ES-I3 (cell line): ENCODE measurements around the gene DISC1.

Experiments
- H3K36me3 ChIP-seq: 2 replicates; pipeline ENCODE4 v1.6.1; 2013; ENCODE audit warnings: mild to moderate bottlenecking, low read length, control low read depth, moderate library complexity; ENCODE audit not compliant: insufficient read depth
- H3K4me1 ChIP-seq: 2 replicates; pipeline ENCODE4 v1.6.1; 2013; ENCODE audit warnings: mild to moderate bottlenecking, control low read depth, low read length; ENCODE audit not compliant: insufficient read depth
- H3K9ac ChIP-seq: 2 replicates; pipeline ENCODE4 v1.6.1; 2013; ENCODE audit warnings: low read depth, mild to moderate bottlenecking, low read length, moderate library complexity
- H3K9me3 ChIP-seq: 2 replicates; pipeline ENCODE4 v1.6.1; 2013; ENCODE audit warnings: mild to moderate bottlenecking, low read length, moderate library complexity; ENCODE audit not compliant: control insufficient read depth, insufficient read depth

Gene DISC1

DNA sequence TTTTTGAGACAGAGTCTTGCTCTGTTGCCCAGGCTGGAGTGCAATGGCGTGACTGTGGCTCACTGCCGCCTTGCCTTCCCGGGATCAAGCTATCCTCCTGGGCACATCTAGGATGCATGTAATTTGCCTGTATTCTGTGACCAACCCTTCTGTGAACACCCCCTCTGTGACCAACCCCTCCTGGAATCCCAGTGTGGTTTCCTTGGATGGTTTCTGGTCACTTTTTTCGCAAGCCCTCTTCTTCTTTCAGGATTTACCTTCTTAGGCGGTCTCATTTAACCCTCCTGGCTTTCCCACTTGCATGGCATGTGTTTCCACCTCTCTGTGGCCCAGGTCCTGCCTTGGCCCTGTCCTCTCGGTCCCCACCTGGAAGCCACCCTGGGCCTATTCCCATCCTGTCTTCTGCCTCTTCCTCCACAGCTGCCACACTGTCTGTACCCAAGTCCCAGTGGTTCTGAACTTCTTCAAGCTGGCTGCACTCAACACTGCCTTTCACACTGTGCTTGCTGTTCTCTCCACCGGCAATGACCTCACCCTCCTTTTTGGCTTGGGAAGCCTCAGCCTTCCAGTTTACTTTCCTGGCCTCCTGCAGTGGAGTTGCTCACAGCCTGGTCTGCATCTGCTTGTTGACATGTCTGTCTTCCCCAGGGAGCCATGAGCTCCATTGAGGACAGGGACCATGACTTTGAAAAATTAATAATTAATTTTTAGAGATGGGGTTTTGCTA is 57.0 kb downstream of the DISC1 start:
- Histone ChIP-seq H3K36me3 (no peaks in the 10 kb centered on the region), H3K4me1 (no peaks in the 10 kb centered on the region), H3K9ac (no peak overlapping the region), H3K9me3 (peaks cover 9% of the 10 kb centered on the region)

DNA sequence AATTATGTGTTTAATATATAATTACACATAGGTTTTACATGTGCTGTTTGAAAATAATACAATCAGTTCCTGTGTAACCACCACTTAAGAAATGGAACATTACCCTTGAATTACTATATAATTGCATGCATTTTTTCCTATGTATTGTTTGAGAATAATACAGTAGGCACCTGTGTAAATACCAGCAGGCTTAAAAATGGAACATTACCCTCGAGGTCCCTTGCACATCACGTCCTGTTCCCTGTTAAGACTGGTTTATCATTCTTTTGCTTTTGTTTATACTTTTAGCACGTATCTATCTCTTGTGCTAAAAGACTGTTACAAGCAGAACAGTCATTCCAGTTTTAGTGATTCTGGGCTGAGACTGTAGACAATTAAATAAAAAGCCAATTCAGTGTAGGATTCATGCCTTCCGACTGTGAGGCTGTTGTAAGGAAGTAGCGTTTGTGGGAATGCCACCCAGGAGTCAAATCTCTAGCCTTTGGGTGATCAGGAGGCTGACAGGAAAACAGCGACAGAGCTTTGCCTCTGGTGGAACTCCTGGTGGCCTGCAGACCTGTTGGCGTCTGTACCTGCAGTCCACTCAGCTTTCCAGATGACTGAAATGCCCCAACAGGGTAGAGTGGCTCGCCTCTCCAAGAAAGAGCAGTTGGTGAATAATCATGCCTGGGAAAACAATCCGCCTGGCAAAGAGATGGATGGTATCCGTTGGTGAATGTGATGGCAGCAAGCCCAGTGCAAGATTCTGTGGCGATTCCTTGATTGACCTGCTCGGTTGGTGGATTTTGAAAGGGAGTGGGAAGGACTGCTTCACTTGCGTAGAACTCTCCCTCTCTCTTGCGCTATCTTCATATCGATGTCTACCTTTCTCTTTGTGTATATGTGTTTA is 58.0 kb downstream of the DISC1 start:
- H3K9ac ChIP-seq: no peak overlapping the region
- no peaks in the 10 kb centered on the region for H3K36me3 ChIP-seq
- no peaks in the 10 kb centered on the region for H3K4me1 ChIP-seq
- H3K9me3 ChIP-seq: peaks cover 9% of the 10 kb centered on the region

DNA sequence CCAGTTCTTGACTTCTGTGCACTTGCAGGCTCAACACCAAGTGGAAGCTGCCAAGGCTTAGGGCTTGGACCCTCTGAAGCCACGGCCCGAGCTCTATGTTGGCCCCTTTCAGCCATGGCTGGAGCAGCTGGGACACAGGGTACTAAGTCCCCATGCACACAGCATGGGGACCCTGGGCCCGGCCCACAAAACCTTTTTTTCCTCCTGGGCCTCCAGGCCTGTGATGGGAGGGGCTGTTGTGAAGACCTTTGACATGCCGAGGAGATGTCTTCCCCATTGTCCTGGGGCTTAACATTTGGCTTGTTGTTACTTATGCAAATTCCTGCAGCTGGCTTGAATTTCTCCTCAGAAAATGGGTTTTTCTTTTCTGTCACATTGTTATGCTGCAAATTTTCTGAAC is 59.8 kb downstream of the DISC1 start:
- no peaks in the 10 kb centered on the region for H3K36me3 ChIP-seq
- peaks cover 9% of the 10 kb centered on the region for H3K9me3 ChIP-seq
- no peak overlapping the region for H3K9ac ChIP-seq
- H3K4me1 ChIP-seq: no peaks in the 10 kb centered on the region

DNA sequence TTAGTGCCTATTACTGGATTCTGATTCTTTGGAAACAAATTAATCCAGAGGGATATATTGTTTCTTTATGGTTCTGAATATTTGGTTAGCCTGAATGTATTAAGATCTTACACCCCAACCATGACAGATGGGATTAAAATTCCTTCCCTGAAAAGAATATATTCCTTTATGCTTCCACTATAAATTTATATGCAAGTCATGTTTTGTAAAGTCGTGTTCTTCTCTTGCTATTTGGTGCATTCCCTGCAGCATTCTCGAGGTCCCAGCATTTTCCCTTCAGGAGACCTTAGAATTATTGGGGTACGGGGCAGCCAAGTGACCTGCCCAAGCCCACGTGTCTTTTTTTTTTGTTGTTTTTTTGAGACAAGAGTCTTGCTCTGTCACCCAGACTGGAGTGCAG is 62.4 kb downstream of the DISC1 start:
- no peaks in the 10 kb centered on the region for H3K4me1 ChIP-seq
- no peak overlapping the region for H3K9ac ChIP-seq
- H3K9me3 ChIP-seq: peaks cover 9% of the 10 kb centered on the region
- H3K36me3 ChIP-seq: no peaks in the 10 kb centered on the region

DNA sequence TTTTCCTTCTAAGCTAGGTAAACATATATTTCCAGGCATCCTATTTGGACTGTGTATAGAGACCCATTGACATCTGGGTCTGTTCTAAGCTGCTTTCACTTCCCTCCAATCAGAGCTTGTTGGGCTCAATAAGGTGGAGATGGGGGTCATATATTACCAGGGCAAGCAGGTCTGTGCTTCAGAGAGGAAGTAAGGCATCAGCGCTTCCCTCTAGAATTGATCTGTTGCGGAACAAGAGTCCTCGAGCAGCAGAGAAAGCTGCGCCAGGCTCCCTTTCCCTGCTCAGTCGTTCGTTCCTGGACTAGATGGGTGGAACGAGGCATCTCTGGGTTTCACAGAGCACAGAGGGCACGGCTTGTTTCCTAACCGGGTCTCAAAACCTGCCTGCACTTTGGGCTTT is 63.5 kb downstream of the DISC1 start:
- Histone ChIP-seq H3K4me1 (no peaks in the 10 kb centered on the region), H3K9me3 (peaks cover 9% of the 10 kb centered on the region), H3K36me3 (no peaks in the 10 kb centered on the region), H3K9ac (no peak overlapping the region)

DNA sequence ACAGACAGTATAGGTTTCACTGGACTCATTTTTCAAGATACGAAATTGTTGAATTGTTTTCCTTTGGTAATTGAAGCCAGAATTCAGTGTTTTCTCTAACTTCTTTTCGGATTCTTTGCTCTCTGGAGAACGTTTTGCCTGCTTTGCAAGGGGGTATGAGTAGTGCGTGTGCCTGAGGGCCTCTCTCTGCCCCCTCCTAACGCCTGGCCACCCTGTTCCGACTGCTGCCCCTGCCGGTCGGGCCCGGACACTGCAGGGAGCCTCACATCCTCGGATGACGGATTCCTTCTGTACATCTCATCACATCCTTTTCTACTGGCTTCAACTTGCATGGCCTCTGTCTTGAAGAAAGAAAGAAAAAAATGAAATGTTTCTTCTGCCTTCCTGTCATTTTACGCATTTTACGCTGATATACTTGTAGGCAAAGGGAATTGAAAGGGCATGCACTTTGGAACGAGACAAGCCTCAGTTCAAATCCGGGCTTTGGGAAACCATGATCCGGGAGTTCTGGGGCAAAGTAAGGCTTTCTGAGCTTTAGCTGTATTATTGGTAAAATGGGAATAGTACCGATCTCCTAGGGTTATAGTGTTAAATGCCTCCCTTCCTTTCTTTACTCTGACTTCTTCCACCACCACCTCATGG is 65.1 kb downstream of the DISC1 start:
- H3K36me3 ChIP-seq: no peaks in the 10 kb centered on the region
- H3K9ac ChIP-seq: no peak overlapping the region
- no peaks in the 10 kb centered on the region for H3K4me1 ChIP-seq
- H3K9me3 ChIP-seq: peaks cover under 1% of the 10 kb centered on the region

DNA sequence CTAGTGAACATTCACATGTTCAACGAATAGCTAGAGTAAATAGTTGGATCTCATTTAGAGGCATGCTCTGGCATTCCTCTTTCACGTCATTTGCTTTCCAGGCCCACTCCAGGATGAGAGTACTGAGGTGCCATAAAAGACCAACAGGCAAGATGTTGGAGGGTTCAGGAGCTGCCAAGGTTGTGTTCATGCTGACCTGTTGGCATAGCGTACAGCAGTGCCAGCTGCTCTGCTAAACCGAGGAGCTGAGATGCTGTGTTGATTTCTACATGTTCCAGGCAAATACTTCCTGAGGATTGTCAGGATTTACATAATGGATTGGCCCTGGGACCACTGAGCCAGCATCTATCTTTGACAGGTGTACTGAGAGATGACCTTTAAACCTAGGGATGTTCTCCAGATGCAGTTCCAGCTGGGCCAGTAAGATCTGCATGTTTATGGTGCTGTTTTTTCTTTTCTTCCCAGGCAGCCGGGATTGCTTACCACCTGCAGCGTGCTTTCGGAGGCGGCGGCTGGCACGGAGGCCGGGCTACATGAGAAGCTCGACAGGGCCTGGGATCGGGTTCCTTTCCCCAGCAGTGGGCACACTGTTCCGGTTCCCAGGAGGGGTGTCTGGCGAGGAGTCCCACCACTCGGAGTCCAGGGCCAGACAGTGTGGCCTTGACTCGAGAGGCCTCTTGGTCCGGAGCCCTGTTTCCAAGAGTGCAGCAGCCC is 66.9 kb downstream of the DISC1 start:
- H3K36me3 ChIP-seq: no peaks in the 10 kb centered on the region
- H3K4me1 ChIP-seq: no peaks in the 10 kb centered on the region
- H3K9ac ChIP-seq: no peak overlapping the region
- H3K9me3 ChIP-seq: no peaks in the 10 kb centered on the region

DNA sequence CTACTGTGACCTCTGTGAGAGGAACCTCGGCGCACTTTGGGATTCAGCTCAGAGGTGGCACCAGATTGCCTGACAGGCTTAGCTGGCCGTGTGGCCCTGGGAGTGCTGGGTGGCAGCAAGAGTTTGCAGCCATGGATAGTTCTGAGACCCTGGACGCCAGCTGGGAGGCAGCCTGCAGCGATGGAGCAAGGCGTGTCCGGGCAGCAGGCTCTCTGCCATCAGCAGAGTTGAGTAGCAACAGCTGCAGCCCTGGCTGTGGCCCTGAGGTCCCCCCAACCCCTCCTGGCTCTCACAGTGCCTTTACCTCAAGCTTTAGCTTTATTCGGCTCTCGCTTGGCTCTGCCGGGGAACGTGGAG is 67.5 kb downstream of the DISC1 start:
- Histone ChIP-seq H3K9me3 (no peaks in the 10 kb centered on the region), H3K36me3 (no peaks in the 10 kb centered on the region), H3K9ac (no peak overlapping the region), H3K4me1 (no peaks in the 10 kb centered on the region)

DNA sequence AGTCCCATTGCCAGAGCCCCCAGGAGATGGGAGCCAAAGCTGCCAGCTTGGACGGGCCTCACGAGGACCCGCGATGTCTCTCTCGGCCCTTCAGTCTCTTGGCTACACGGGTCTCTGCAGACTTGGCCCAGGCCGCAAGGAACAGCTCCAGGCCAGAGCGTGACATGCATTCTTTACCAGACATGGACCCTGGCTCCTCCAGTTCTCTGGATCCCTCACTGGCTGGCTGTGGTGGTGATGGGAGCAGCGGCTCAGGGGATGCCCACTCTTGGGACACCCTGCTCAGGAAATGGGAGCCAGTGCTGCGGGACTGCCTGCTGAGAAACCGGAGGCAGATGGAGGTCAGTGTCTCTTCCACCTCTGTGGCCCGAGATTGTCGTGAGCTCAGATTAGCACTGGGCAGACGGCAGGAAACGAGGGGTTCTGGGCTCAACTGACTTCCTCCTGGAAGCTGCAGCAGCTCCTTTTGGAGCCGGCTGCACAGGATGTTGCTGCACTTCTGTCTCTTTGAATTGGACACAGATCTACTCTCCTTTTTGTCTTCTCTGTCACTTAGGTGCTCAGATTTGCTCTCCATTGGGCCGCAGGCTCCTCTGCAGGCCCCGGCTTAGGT is 68.0 kb downstream of the DISC1 start:
- Histone ChIP-seq H3K4me1 (no peaks in the 10 kb centered on the region), H3K9me3 (no peaks in the 10 kb centered on the region), H3K36me3 (no peaks in the 10 kb centered on the region), H3K9ac (no peak overlapping the region)

DNA sequence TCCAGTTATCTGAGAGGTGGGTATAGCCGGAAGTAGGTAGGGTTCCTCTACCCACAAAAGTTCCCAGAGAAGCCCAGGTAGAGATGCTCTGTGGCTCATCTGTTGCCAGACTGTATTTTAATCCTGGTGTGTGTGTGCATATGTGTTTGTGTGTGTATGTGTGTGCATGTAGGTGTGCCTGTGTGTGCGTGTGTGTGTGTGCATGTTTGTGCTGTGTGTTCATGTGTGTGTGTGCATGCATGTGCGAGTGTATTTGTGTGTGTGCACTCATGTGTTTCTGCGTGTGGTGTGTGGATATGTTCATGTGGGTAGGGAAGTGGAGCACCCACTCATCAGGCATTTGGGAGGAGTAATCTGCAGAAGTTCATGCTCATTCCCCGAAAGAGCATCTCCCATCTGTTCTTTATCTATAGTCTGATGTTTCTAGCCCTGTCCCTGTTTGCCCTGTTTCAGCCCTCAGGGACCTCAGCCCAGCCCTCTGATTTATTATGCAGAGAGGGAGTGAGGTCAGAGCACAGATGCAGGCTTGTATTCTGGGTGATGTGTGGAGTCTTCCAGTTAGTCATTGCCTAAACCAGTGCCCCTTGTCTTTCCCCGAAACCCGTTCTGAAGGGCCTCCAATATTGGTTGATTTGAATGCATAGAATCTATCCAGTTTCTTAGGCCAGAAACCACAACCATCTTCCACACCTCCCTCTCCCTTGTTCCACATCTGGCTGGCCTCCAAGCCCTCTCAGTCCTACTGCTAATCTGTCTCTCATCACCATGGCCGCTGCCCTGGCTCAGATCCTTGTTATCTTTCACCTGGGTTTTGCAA is 69.1 kb downstream of the DISC1 start:
- H3K4me1 ChIP-seq: no peaks in the 10 kb centered on the region
- H3K9me3 ChIP-seq: no peaks in the 10 kb centered on the region
- H3K9ac ChIP-seq: no peak overlapping the region
- no peaks in the 10 kb centered on the region for H3K36me3 ChIP-seq

DNA sequence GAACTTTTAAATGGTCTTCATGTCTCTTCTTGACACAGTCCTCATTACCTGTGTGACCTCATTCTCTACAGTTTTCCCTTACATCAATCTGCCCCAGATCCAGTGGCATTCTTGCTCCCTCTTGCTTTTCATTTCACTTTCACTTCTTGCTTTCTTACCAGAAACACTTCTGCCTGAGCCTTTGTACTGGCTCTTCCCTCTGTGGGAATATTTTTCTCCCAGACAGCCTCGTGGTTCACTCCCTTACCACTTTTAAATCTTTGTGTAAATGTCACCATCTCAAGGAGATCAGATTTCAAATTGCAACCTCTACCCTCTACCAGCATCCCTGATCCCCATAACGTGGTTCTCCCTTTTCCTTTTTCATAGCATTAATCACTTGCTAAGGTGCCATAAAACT is 73.2 kb downstream of the DISC1 start:
- no peaks in the 10 kb centered on the region for H3K36me3 ChIP-seq
- no peaks in the 10 kb centered on the region for H3K4me1 ChIP-seq
- no peak overlapping the region for H3K9ac ChIP-seq
- H3K9me3 ChIP-seq: no peaks in the 10 kb centered on the region

DNA sequence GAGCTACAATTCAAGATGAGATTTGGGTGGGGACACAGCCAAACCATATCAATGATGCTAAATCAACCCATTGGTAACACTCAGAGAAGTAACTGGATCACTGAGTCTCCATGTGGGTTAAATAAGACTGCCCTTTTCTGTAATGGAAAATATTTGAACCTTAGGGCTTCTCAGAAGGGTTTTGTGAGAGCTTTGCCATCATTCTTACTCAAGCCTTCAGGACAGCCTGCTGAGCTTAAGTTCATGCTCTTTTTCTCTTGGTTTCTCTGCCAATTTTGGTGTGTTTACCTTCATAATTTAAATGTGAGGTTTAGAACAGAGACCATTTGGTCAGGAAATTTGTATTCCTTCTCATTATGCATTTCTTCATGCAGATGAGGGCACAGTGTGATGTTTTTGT is 74.7 kb downstream of the DISC1 start:
- Histone ChIP-seq H3K4me1 (no peaks in the 10 kb centered on the region), H3K9ac (no peak overlapping the region), H3K36me3 (no peaks in the 10 kb centered on the region), H3K9me3 (no peaks in the 10 kb centered on the region)

DNA sequence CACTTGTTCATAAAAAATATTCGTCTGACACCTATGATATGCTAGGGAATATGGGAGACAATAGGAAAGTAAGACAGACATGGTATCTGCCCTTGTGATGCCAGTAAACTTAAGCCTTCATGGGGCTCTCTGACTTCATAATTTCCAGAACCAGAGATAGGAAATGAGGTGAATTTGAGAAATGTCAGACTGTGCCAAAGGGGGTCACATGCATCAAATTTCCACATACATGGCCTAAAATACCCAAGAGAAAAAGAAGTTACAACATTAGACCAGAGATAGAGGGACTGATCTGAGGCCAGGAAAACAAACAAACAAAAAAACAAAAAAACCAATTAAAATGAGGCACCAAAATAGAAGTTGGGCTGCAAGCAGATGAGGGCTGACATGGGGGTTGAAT is 75.7 kb downstream of the DISC1 start:
- Histone ChIP-seq H3K9ac (no peak overlapping the region), H3K36me3 (no peaks in the 10 kb centered on the region), H3K9me3 (no peaks in the 10 kb centered on the region), H3K4me1 (no peaks in the 10 kb centered on the region)
